ENCODE measurements around the gene PDE10A.

Gene PDE10A

GRCh38 chr6:165677091-165677490, 14.1 kb upstream of the PDE10A start:
- DNase-seq, result no peak

GRCh38 chr6:165676435-165677068, 13.5 kb upstream of the PDE10A start:
- DNase-seq, result no peak

GRCh38 chr6:165675120-165675519, 12.1 kb upstream of the PDE10A start:
- no peak for DNase-seq

GRCh38 chr6:165674155-165675029, 11.4 kb upstream of the PDE10A start:
- DNase-seq, result no peak

GRCh38 chr6:165671222-165671768, 8.3 kb upstream of the PDE10A start:
- no peak for DNase-seq

- DNase-seq, result no peak
Observed at GRCh38 chr6:165668951-165669350, 5.9 kb upstream of the PDE10A start.

- DNase-seq, result no peak
Observed at GRCh38 chr6:165665384-165665672, 2.3 kb upstream of the PDE10A start.

- DNase-seq, result no peak
Observed at GRCh38 chr6:165664559-165665383, 1.7 kb upstream of the PDE10A start.

GRCh38 chr6:165663736-165664558, 906 bp upstream of the PDE10A start:
- DNase-seq, result no peak

- no peak for DNase-seq
Observed at GRCh38 chr6:165663377-165663735, 315 bp upstream of the PDE10A start.

GRCh38 chr6:165662041-165662748, 846 bp downstream of the PDE10A start:
- DNase-seq, result no peak

GRCh38 chr6:165661664-165662025, 1.4 kb downstream of the PDE10A start:
- DNase-seq, result no peak

- no peak for DNase-seq
Observed at GRCh38 chr6:165660857-165661663, 2.0 kb downstream of the PDE10A start.

GRCh38 chr6:165659945-165660856, 2.8 kb downstream of the PDE10A start:
- DNase-seq, result no peak

GRCh38 chr6:165658395-165659058, 4.5 kb downstream of the PDE10A start:
- no peak for DNase-seq

- no peak for DNase-seq
Observed at GRCh38 chr6:165657325-165657680, 5.7 kb downstream of the PDE10A start.

- DNase-seq, result no peak
Observed at GRCh38 chr6:165656581-165657324, 6.3 kb downstream of the PDE10A start.

GRCh38 chr6:165655191-165655590, 7.8 kb downstream of the PDE10A start:
- DNase-seq, result no peak

GRCh38 chr6:165654144-165654543, 8.9 kb downstream of the PDE10A start:
- no peak for DNase-seq

Data from NCI-H1436 (cell line).